ENCODE data around the gene FAM20B.
A peak's percentile ranks its signal among the peaks of the same experiment; 100 is the strongest.

The FAM20B gene

DNA sequence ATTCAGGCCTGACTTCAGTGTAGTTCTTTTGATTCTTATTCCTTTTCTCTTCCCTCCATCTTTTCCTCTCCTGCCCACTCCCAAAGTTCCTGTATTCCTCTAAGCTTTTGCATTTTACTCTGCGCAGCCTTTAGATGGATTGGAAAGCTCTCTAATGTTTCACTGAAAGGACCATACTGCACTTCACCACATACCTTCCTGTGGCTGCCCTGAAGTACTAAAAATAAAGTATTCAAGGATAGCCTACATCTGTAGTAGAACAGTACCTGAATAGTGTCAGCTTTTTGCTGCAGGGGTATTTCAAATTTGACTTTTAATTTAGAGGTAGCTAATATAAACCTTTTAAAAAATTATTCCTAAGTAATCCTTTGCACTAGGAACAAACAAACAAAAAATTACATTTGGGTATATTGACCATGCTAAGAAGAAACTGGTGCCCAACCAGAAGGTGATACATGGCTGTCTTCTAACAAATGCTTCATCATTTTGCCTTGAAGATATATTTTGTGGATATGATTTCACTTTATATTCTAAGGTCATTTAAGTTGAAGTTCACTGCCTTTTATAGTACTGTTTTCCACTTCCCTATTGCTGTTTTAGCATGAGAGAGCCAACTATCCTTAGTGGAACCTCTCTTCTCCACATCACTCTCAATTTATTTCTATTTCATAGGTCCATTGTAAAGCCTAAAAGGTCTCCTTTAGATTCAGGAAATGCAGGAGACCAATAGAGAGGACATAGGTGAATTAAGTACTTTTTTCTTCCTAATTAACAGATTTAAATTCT, 22.8 kb downstream of the FAM20B start:
- DNase-seq, result no peak

DNA sequence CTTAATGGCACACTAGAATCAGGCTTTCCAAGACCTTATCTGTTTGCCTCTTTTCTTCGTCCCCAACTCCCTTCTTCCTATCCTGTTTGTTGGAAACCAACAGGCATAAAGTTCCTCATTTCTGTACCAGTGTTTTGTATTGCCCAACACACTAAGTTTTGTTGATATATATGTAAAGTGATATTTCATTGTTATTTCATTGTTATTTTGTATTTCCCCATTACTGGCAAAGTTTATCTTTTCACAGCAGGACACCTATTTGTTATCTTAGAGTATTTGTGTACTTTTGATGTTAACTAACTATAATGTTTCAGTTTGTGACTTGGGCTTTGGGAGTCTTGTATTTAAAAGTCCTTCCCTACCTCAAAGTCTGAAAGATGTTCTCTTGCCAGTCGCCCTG, 27.1 kb downstream of the FAM20B start:
- no peak for DNase-seq

DNA sequence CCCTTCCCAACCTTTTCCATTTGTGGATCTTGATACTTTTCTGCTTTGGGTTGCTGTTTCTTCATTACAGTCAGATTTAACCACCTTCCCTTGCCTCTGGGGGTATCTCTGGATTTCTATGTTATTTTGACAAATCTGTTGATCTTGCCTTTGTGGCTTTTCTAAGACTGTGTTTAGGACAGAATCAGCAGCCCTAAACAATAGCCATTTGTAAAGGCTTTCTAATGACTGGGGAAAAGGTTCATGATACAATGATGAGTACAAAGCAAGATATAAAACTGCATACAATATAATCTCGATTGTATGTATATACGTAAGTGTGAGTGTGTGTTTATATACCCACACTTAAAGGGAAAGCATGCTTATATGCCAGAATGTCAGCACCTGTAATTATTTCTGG, 27.8 kb downstream of the FAM20B start:
- DNase-seq, result no peak

DNA sequence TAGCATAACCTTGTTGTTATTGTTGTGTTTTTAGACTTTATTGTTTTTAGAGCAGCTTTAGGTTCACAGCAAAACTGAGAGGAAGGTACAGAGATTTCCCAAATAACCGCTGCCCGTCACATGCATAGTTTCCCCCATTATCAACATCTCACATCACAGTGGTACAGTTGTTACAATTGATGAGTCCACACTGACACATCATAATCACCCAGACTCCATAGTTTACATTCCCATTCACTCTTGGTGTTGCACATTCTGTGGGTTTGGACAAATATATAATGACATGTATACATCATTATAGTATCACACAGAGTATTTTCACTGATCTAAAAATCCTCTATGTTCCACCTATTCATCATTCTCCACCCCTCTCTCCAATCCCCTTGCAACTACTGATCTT, 30.2 kb downstream of the FAM20B start:
- no peak for DNase-seq

DNA sequence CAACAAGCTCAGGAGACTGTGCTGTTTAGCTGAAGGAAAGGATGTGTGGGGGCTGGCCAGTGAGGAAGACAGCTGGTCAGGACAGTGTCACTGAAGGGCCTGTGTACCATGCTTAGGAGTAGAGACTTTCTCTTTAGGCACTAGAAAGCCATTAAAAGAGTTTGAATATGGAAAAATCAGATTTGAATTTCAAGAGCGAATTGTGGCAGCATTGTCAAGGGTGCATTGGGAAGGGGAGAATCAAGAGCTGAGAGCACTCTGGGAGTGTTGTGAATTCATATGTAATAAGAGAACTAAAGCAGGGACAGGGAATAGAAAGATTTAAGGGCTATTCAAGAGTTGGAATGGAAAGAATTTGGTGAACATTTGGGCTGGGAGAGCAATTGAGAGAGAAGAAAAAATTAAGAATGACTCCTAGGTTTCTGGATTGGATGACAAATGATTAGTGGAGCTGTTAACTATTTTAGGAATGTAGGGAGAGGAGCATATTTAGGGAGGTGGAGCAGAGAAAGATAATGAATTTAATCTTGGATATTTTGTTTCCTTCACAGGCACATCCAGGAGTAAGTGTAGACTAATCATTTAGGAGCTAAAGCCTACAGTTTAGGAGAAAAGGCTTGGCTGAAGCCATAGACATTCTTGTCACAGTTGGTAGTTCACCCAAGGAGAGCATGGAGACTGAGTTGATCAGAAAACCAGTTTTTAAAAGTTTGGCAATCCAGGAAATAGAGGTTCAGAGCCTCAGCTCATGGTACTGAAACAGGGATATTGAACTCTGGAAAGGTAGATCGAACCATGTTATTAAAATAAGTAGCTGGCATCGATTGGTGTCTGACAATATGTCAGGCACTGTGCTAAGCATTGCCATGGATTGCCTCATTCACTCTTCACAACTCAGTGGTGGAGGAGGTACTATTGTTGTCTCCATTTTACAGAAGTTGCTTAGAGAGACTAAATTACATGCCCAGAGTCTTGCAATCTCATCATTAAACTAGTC, 33.1 kb downstream of the FAM20B start:
- no peak for DNase-seq

DNA sequence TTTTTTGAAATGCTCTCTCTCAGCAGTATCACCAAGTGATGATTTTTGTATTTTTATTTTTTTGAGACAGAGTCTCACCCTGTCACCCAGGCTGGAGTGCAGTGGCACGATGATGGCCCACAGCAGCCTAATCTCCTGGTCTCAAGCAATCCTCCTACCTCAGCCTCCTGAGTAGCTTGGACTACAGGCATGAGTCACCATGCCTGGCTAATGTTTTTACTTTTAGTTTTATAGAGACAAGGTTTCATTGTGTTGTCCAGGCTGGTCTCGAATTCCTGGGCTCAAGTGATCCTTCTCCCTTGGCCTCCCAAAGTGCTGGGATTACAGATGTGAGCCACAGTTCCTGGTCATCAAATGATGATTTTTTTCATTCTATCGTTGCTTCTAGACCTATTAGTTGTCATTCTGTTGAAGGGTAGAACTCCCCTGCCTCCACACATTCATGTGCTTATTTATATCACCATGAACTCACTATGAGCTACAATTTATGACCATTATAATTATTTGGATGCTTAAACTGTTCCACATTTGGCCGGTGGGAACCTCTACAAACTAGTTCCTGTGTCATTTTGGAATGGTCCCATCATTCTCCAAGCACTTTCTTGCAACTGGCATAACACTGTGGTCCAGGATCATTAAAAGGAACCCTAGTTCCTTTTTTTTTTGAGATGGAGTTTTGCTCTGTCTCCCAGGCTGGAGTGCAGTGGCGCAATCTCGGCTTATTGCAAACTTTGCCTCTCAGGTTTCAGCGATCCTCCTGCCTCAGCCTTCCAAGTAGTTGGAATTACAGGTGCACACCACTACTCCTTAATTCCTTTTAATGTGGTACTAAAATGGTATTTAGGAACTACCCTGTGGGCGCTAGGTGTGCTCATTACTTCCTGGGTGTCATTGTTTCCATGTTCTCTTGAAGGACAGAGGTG, 35.9 kb downstream of the FAM20B start:
- no peak for DNase-seq

DNA sequence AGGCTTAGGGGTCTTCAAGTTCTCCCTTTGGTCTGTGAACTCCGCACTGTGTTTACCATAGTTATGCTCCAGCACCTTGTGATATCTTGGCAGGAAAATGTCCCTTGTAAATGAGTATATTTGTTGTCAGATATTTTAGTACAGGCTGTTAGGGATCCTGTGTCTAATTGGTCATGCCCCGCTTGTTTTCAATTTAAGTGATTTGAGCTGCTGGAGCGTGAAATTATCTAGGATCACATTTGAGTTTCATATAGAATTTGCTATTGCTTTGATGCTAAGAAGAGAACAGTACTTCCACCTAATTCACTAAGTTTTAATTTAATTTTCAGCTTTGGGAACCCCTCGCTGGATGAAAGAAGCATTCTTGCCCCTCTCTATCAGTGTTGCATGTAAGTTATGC, 40.8 kb downstream of the FAM20B start:
- DNase-seq, result no peak

DNA sequence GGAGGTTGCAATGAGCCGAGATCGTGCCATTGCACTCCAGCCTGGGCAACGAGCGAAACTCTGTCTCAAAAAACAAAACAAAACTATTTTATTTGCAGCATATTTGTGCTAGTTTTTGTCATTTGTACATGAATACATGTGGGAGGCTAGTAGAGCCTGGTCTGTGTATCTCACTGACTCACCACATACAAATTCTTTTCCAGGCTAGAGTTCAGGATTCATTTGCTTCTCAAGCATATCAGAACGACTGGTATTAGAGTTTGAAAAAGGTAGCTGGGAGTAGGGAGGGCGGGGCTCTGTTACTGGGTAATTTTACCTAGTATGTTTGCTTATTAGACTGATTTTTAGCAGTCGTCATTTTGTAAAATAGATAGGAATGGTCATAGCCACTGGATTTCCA, 51.7 kb downstream of the FAM20B start:
- no peak for DNase-seq

DNA sequence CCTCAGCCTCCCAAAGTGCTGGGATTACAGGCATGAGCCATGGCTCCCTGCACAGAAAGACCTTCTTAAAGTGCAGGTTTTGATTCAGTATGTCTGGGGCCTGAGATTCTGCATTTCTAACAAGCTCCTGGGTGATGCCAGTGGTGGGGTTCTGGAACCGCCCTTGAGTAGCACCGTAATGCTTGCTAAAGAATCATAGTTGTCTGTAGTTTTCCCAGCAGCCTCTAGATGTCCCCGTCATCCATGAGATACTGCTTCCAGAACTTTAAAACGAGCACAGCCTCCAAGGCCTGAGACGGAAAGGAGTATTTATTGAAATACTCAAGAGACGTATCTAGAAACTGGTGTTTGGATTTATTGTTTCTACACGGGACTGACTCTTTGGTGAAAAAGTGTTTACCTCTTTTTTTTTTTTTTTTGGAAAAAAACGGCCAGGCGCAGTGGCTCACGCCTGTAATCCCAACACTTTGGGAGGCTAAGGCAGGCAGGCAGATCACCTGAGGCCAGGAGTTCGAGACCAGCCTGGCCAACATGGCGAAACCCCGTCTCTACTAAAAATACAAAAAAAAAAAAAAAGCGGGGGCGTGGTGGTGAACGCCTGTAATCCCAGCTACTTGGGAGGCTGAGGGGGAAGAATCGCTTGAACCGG, 53.5 kb downstream of the FAM20B start:
- peak; percentile 72 for DNase-seq

DNA sequence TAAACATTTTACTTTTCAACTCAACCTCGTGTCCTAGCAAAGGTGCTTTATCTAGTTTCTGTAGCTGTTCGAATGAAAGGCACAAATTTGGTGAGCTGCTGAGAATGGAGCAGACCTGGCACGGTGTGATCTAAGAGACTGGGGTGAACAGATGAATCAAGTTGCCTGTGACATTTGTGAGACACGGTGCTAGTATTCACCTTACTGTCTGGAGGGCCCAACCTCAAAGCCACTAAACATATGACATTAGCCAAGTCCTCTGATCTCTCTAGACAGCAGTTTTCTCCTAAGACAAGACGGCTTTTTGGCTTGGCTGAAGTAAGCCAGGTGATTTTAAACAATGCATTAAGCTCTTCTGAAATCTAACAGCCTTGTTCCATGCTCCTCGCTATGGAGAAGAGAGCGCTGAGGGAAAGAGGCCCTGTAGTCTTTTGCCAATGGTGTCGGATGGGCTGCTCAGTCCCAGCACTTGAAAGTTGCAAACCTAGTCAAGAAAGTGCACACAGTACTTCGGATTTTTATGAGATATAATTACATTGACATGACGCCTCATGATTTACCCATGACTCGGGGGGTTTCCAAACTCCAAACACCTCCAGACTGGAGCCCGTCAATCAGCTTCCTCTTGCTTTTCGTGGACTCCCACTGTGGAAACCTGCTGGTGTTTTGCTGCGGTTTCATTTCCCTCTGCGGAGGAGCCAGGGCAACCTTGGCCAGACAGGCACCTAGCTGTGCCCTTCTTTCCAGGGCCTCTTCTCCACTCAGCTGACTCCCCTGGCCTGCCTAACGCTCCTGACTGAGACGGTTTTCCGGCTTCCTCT, 55.4 kb downstream of the FAM20B start:
- no peak for DNase-seq

DNA sequence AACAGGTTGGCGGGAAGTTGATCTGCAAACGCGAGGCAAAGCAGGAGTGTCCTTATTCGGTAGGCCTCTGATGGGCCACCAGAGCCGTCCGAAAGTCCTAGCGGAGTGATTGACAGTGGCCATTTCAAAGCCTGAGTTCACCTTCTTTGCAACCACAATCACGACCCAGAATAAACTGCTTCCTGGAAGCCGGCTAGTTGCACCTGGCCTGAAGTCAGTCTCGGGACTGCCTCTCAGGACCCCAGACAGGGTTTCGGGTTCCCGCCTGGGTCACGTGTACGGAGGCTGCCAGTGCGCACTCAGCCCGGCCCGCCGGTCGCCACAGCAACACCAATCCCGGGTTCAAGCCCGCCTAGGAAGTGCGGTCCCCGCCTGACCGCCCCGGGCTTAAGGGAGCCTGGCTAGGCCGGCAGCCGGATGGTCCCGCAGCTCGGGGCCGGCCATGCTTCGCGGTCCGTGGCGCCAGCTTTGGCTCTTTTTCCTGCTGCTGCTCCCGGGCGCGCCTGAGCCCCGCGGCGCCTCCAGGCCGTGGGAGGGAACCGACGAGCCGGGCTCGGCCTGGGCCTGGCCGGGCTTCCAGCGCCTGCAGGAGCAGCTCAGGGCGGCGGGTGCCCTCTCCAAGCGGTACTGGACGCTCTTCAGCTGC, 56.1 kb downstream of the FAM20B start, which contains the start of gene TOR3A:
TSS of gene TOR3A (plus strand) at position 384 of the 646 bp plus-strand sequence. CDS start at position 443, 59 bp downstream.
- peak; percentile 96 for DNase-seq

DNA sequence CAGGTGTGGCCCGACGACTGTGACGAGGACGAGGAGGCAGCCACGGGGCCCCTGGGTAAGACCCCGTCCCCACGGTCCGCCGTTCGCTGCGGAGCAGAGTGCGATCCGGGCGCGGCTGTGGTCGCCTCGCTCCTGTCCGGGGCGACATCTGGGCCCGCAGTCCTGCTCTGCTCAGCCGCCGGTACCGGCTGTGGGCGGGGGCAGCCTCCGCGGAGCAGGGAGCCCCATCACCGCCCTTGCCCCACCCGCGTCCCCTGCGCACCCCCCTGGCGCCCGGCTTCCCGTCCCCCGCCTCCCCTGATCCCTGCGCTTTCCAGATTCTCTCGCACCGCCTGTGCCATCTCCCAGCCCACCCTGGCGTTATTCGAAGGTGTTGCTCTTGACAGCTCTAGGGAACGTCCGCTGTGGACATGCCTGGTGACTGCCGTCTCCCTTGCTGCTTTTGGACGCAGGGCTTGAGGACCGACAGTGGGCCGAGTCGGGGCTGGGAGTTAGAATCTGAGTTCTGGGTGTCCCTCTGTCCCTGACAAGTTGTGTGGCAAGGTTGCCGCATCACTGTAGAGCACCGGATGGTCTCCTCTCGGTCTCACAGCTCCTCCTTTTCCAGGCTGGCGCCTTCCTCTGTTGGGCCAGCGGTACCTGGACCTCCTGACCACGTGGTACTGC, 56.8 kb downstream of the FAM20B start:
- peak; percentile 49 for DNase-seq

DNA sequence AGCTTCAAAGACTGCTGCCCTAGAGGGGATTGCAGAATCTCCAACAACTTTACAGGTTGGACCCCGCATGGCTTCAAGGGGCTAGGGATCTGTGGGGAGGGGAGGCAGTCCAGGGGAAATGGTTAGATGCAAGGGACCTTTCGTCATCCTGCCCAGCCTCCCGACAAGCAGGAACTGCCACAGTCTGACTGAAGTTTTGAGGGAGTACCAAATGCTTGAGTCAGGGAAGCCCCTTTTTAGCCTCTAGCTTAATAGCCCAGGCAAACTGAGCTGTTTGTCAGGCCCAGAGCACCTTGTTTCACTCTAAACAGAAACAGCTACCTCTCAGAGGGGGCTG, 57.3 kb downstream of the FAM20B start:
- no peak for DNase-seq

DNA sequence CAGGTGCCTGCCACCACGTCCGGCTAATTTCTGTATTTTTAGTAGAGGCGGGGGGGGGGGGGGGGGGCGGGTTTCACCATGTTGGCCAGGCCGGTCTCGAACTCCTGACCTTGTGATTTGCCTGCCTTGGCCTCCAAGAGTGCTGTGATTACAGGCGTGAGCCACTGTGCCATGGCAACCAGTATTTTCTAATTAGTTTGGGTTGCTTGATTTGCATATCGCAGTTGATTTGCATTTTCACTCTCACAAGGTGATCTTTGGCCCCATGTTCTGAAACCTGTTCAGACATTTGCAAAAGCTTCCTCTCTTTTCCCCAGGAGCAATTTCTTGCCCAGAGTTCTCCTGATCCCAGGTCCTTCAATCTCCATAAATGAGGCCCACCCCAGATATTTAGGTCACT, 57.8 kb downstream of the FAM20B start:
- DNase-seq, result no peak

DNA sequence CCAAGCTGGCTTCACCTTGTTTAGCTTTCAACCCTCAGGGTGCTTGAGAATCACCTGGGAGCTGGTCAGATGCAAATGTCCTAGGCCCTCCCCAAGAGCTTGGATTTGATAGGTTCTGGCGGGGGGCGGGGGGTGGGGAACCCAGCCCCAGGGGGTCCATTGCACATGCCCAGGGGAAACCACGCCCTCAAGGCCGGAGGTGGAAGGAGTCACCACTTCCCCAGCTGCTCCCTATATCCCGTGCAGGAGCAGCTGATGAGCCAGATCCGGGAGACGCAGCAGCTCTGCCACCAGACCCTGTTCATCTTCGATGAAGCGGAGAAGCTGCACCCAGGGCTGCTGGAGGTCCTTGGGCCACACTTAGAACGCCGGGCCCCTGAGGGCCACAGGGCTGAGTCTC, 62.0 kb downstream of the FAM20B start:
- no peak for DNase-seq

DNA sequence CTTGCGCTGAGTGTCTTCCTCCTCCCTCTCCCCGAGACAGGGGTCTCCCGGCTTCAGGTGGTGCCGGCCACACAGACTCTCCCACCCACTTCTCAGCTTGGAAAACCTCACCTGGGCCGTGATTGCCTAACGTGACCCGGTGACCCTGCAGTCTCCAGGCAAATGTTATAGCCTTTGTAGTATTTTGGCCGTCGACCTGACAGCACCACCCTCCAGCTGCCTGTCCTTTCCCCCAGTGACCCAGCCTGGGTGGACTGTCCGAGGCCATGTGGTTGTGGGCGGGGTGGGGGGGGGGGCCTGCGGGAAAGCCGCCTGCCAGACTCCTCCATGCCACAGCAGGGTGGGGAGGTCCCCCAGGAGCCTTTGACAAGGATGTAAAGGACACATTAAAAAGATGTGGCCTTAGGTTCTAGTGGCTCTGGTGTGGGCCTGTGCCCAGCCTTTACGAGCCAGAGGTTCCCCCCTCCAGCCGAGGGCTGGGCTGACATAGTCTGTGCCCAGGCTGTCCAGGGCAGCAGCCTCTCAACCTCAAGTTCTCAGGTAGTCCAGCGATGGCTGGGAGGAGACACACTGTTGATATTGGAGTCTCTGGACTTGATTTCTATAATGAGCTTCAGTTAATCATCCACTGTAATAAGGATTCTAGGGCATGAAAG, 64.3 kb downstream of the FAM20B start:
- no peak for DNase-seq

DNA sequence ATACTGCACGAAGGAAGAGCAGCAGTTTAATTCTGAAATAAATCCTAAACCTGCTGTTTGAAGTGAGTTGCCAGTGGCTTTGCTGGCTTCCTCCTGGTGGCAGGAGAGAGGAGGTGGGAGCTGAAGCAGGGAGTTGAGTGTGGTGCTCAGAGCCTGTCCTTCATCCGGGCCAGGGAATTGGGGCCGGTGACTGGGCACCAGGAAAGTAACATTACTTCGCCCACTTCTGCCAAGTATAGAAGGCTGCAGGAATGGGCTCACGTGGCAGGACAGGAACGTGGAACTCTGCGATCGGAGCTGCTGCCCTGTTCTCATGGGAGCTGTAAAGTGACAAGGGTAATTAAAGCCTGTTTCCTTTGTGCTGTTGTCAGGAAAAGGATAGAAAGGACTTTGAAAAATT, 64.8 kb downstream of the FAM20B start:
- no peak for DNase-seq

DNA sequence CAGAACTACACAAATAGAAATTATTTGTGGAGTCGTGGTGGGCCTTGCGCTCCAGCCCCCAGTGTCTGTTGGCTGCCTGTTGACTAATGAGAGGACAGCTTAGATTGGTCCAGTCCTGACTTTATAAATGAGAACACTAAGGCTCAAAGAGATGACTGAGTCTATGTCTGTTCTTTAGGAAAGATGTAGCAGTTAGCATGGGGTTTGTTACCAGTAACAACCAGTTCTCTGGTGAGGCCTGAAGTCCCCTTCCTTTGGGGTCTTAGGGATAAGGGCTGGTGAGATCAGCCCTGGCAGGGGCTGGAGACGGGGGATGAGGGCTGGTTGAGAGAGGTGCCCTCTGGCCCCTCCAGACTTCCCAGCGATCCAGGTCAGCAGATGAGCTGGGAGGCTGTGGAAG, 65.2 kb downstream of the FAM20B start:
- DNase-seq, result no peak

DNA sequence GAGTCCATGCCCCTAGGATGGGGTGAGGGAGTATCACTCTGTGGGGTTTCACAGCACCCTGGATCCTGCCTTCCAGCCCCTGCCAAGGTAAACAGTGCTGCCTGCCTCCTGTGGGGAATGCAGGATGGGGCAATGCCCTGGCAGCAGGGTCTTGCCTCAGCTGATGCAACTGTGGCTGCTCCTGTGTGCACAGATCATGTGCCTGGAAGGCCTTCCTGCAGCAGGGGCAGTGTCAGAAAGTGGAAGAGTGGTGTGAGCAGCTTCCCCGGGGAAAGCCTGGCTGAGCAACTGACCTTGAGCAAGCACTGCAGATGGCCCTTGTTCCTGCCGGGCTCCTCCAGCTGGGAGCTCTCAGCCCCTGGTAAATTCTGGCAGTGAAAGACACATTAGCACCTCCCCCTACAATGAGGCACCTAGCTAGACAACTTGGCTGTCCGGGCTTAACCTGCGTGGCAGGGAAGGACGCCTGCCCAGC, 66.0 kb downstream of the FAM20B start:
- DNase-seq, result no peak
